GM12878 (cell line): ENCODE results near the gene S100A12. TPM values are rescaled to one million over a fixed set of nuclear protein-coding genes. Genes with fewer than 3 reads are reported as not detected.

Experiments
- ATAC-seq: fragments of 200-7000 bp; cut with Tn5 transposase; 3 replicates; pipeline ENCODE4 v1.9.1; 2020; ENCODE audit warnings: mild to moderate bottlenecking, moderate library complexity
- BruUV-seq: library from RNA; stranded (reverse); fragments of 400-500 nt; replicated peaks from 2 replicates; lab custom pipeline; 2021; lab: Mats Ljungman, UMichigan
- CTCF ChIA-PET: fragments of 300-600 bp; sonication (Branson Sonifier 250); formaldehyde crosslinking; extraction: SDS; loops from one replicate; lab custom pipeline; 2021; ENCODE audit warnings: inconsistent platforms; lab: Yijun Ruan, JAX
- POLR2A ChIA-PET: fragments of 350-600 bp; formaldehyde crosslinking; extraction: SDS; loops from one replicate; lab custom pipeline; 2021; ENCODE audit warnings: inconsistent platforms; lab: Charles Lee
- RAD21 ChIA-PET: fragments of 300-600 bp; sonication (Branson Sonifier 250); formaldehyde crosslinking; loops from one replicate; lab custom pipeline; 2023; ENCODE audit warnings: antibody characterized with exemption; ENCODE audit not compliant: unreplicated experiment; lab: Charles Lee
- SMC1A ChIA-PET: fragments of 300-600 bp; sonication (Branson Sonifier 250); formaldehyde crosslinking; loops from one replicate; lab custom pipeline; 2023; ENCODE audit not compliant: unreplicated experiment, uncharacterized antibody; lab: Charles Lee
- DNase-seq: peaks from one replicate; pipeline ENCODE4 v3.0.0-alpha.2; 2011; ENCODE audit warnings: low read depth, low spot score
- FAIRE-seq: peaks from 3 replicates; lab custom pipeline; 2011; peaks lifted over from hg19 to GRCh38; lab: Jason Lieb, UNC
- H2AFZ ChIP-seq: 2 replicates; pipeline ENCODE4 v1.6.0; 2011; ENCODE audit warnings: low read depth, low read length, control low read depth; ENCODE audit not compliant: control insufficient read depth
- H3K27ac ChIP-seq: 2 replicates; pipeline ENCODE4 v1.5.1; 2011; ENCODE audit warnings: control low read depth; ENCODE audit not compliant: control insufficient read depth, insufficient read depth
- H3K27me3 ChIP-seq, 2 experiments: replicated peaks in 1 of 2; 2 replicates each; pipeline versions ENCODE4 v1.6.0 to v1.6.1; 2011; ENCODE audit warnings: low read length in 1 of 2; ENCODE audit not compliant: control insufficient read depth in 2 of 2, insufficient read depth in 2 of 2
- H3K36me3 ChIP-seq, 2 experiments: 2 replicates each; pipeline ENCODE4 v1.5.1; 2011; ENCODE audit warnings: low read length in 1 of 2; ENCODE audit not compliant: control insufficient read depth in 2 of 2, insufficient read depth in 2 of 2
- H3K4me1 ChIP-seq: 2 replicates; pipeline ENCODE4 v1.6.1; 2011; ENCODE audit warnings: mild to moderate bottlenecking, low read length, moderate library complexity, mixed read lengths; ENCODE audit not compliant: control insufficient read depth, insufficient read depth
- H3K4me2 ChIP-seq: 2 replicates; pipeline ENCODE4 v1.6.0; 2011; ENCODE audit warnings: control low read depth; ENCODE audit not compliant: control insufficient read depth, insufficient read depth
- H3K4me3 ChIP-seq: fragments of 200-600 bp; sonication (generic); 2 replicates; pipeline ENCODE4 v1.5.1; 2016
- H3K79me2 ChIP-seq: 2 replicates; pipeline ENCODE4 v1.6.0; 2011; ENCODE audit warnings: low read length; ENCODE audit not compliant: control insufficient read depth, insufficient read depth
- H3K9ac ChIP-seq: 2 replicates; pipeline ENCODE4 v1.8.0; 2011; ENCODE audit warnings: low read length, control low read depth, mixed read lengths; ENCODE audit not compliant: control insufficient read depth, insufficient read depth
- H3K9me3 ChIP-seq: replicated peaks from 3 replicates; pipeline ENCODE4 v1.5.1; 2011; ENCODE audit warnings: mild to moderate bottlenecking, low read length; ENCODE audit not compliant: control insufficient read depth, insufficient read depth
- H4K20me1 ChIP-seq: 2 replicates; pipeline ENCODE4 v1.6.0; 2011; ENCODE audit not compliant: control insufficient read depth, insufficient read depth
- ASH2L ChIP-seq: fragments of 300-600, 200-600 bp; sonication (generic); IDR thresholded peaks from 2 replicates; pipeline ENCODE4 v1.6.1; 2017; ENCODE audit warnings: low read depth, mild to moderate bottlenecking, borderline replicate concordance
- CTCF ChIP-seq, 3 experiments: IDR thresholded peaks in 2 of 3; conservative IDR thresholded peaks in 1 of 3; 2 replicates each; pipeline ENCODE4 v1.5.1; 2011; ENCODE audit warnings: low read depth in 3 of 3, low read length in 3 of 3, mild to moderate bottlenecking in 3 of 3, control low read depth in 2 of 3, moderate library complexity in 2 of 3, inconsistent platforms in 1 of 3, mixed read lengths in 1 of 3; ENCODE audit not compliant: control insufficient read depth in 2 of 3, insufficient read depth in 1 of 3; ENCODE audit errors: extremely low read depth in 1 of 3
- FOXM1 ChIP-seq: IDR thresholded peaks from 2 replicates; pipeline ENCODE4 v1.6.1; 2012; ENCODE audit warnings: low read depth, mild to moderate bottlenecking, inconsistent platforms, low read length, moderate library complexity
- PML ChIP-seq: IDR thresholded peaks from 2 replicates; pipeline ENCODE4 v1.6.1; 2012; ENCODE audit warnings: low read length, inconsistent platforms
- RAD51 ChIP-seq: fragments of 450-650 bp; IDR thresholded peaks from 2 replicates; pipeline ENCODE4 v1.6.1; 2016; ENCODE audit warnings: moderate library complexity, mild to moderate bottlenecking, inconsistent platforms
- RB1 ChIP-seq: fragments of 450-650 bp; formaldehyde crosslinking; IDR thresholded peaks from 2 replicates; pipeline ENCODE4 v1.6.1; 2017; ENCODE audit warnings: mild to moderate bottlenecking, borderline replicate concordance
- SIX5 ChIP-seq: IDR thresholded peaks from 2 replicates; pipeline ENCODE4 v1.6.1; 2011; ENCODE audit warnings: mild to moderate bottlenecking, low read depth, low read length, moderate library complexity; ENCODE audit not compliant: severe bottlenecking
- SPI1 ChIP-seq: IDR thresholded peaks from 2 replicates; pipeline ENCODE4 v1.6.1; 2011; ENCODE audit warnings: low read depth, mild to moderate bottlenecking, low read length, moderate library complexity, borderline replicate concordance; ENCODE audit not compliant: insufficient read depth
- SRF ChIP-seq, 2 experiments: IDR thresholded peaks; 2 replicates each; pipeline ENCODE4 v1.6.1; 2011; ENCODE audit warnings: low read depth in 2 of 2, low read length in 2 of 2, mild to moderate bottlenecking in 1 of 2, moderate library complexity in 1 of 2
- ZBED1 ChIP-seq: IDR thresholded peaks from 2 replicates; pipeline ENCODE4 v1.6.1; 2016; ENCODE audit warnings: borderline replicate concordance
- ZNF384 ChIP-seq: IDR thresholded peaks from 2 replicates; pipeline ENCODE4 v1.6.1; 2012; ENCODE audit warnings: low read depth, mild to moderate bottlenecking, low read length, improper control_type of control experiment, borderline replicate concordance
- WGBS: methylation state at CpG from one replicate; pipeline ENCODE4 v1.1.6; 2016; ENCODE audit warnings: low lambda C conversion rate; ENCODE audit not compliant: insufficient replicate concordance, insufficient coverage; ENCODE audit errors: missing lambda C conversion rate; 5-methylcytosine and 5-hydroxymethylcytosine counted together
- in situ Hi-C: fragments of 300-500 bp; cut with MboI; formaldehyde crosslinking; loops from 9 replicates; pipeline ENCODE4 v1.14.3; 2018; ENCODE audit warnings: mixed read lengths
- intact Hi-C: fragments of 100-400 bp; cut with micrococcal nuclease; formaldehyde crosslinking; loops from one replicate; pipeline ENCODE4 v1.14.2; 2022; ENCODE audit not compliant: unreplicated experiment
- polyA plus RNA-seq, 11 experiments: library from polyadenylated mRNA; depleted of rRNA in 4 of 11; unstranded in 6 of 11; stranded (reverse) in 5 of 11; fragments of >200 nt; fragmentation: Nextera tagmentation in 4 of 11; fragmentation: Illumina TruSeq in 1 of 11; extraction: Ambion mirVana in 4 of 11; extraction: Trizol in 1 of 11; gene quantifications; 1 replicate in 1 of 11; 2 replicates in 10 of 11; pipeline versions ENCODE4 v1.2.1 to v1.2.3, GENCODE V29; 2011 to 2016; ENCODE audit warnings: inconsistent platforms in 2 of 11, missing spikeins in 2 of 11, low read depth in 1 of 11
- total RNA-seq, 4 experiments: library from RNA; depleted of rRNA in 3 of 4; stranded (reverse); fragments of >200 nt in 3 of 4; fragmentation: Illumina TruSeq in 1 of 4; extraction: Trizol in 1 of 4; gene quantifications; 2 replicates each; pipeline versions ENCODE4 v1.2.1 to v1.2.3, GENCODE V29; 2013 to 2021

The S100A12 gene
- total and polyA plus RNA-seq, 10 of the 15 experiments (the other 5 are each of a cell fraction or from before 2014, with no cell fraction given): not detected

GRCh38 chr1:153402226-153402625, 26.8 kb upstream of the S100A12 start:
- no peak for FAIRE-seq
- no peak overlapping the region for H3K27ac ChIP-seq
- 0% methylated on average over 2 of the region's 2 CpGs for WGBS
- H3K79me2 ChIP-seq: no peaks in the 10 kb centered on the region
- no peak for TF ChIP-seq ZNF384
- no peak for TF ChIP-seq FOXM1
- no peak for TF ChIP-seq PML
- TF ChIP-seq ASH2L: no peak
- no peaks in the 10 kb centered on the region for H3K9me3 ChIP-seq
- no peak overlapping the region for H3K4me3 ChIP-seq
- ChIA-PET POLR2A (no interaction called here), CTCF (interaction anchor here (2.0 to 6.8 kb wide), 3 partner anchors 47 to 93 kb away, joined by 14 to 44 read pairs (median 20); no protein-coding TSS in a partner anchor), SMC1A (no interaction called here), RAD21 (no interaction called here)
- H4K20me1 ChIP-seq: no peaks in the 10 kb centered on the region
- no peak for ATAC-seq
- no peak for DNase-seq
- H3K4me1 ChIP-seq: no peaks in the 10 kb centered on the region
- H3K4me2 ChIP-seq: no peak overlapping the region
- BruUV-seq: no TSS peak
- intact Hi-C loops (loop anchor here (5.0 kb wide), 1 partner anchor 95 kb away; no protein-coding TSS in a partner anchor), in situ Hi-C loops (no loop called here)
- H3K9ac ChIP-seq: no peak overlapping the region
- H2AFZ ChIP-seq: no peak overlapping the region
- no peaks in the 10 kb centered on the region for H3K36me3 ChIP-seq
- peaks cover 0 to 4% of the 10 kb centered on the region in 2 experiments; a peak in 2 of 4 replicates for H3K27me3 ChIP-seq

DNA sequence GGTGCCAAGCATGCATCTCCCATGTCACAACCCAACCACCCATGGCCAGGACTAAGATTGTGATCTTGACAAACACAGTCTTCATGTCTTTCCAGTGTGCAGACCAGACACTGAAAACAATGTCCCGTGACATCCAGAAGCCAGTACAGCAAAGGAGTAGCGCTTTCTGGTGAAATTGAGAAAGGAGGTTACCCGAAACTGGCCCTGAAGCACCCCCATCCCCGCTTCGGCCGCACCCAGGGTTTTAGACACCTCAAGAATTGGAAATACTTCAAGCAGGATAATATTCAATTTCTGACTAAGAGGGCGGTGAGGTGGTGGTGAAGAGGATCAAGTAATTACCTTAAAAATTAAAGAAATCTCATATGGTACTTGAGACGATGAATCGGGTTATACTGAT, 26.0 kb upstream of the S100A12 start:
- no peak for FAIRE-seq

More for the DNA sequence above, 26.0 kb upstream of the S100A12 start:
- H3K4me3 ChIP-seq: no peak overlapping the region
- H3K27ac ChIP-seq: no peak overlapping the region
- no peak overlapping the region for H3K9ac ChIP-seq
- no peak for TF ChIP-seq SRF (IDR thresholded peaks at IDR 0.05; ENCODE audit: low read depth in 2 of 2, low read length in 2 of 2)
- TF ChIP-seq ZBED1: no peak
- no peak for TF ChIP-seq CTCF (IDR thresholded peaks at IDR 0.05 in 2 of 3, conservative IDR thresholded peaks at IDR 0.05 in 1 of 3; ENCODE audit: control insufficient read depth in 2 of 3, extremely low read depth in 1 of 3, insufficient read depth in 1 of 3, low read depth in 3 of 3, low read length in 3 of 3)
- no peak for TF ChIP-seq SIX5
- TF ChIP-seq SPI1: no peak
- TF ChIP-seq RB1: no peak
- no peak for TF ChIP-seq RAD51
- no peak for DNase-seq
- SMC1A ChIA-PET: no interaction called here
- H3K4me2 ChIP-seq: no peak overlapping the region
- H3K27me3 ChIP-seq: peaks cover 0 to 4% of the 10 kb centered on the region in 2 experiments; a peak in 2 of 4 replicates
- RAD21 ChIA-PET: no interaction called here
- H3K79me2 ChIP-seq: no peaks in the 10 kb centered on the region
- intact Hi-C loops (loop anchor here (5.0 kb wide), 1 partner anchor 96 kb away; no protein-coding TSS in a partner anchor), in situ Hi-C loops (no loop called here)
- WGBS: 38% methylated on average over 9 of the region's 9 CpGs
- H4K20me1 ChIP-seq: no peaks in the 10 kb centered on the region
- H3K4me1 ChIP-seq: no peaks in the 10 kb centered on the region
- H3K9me3 ChIP-seq: no peaks in the 10 kb centered on the region
- BruUV-seq: no TSS peak
- no peak overlapping the region for H2AFZ ChIP-seq
- no peaks in the 10 kb centered on the region for H3K36me3 ChIP-seq
- CTCF ChIA-PET: interaction anchor here (6.8 kb wide), 1 partner anchor 49 kb away, joined by 44 read pairs; no protein-coding TSS in a partner anchor
- POLR2A ChIA-PET: no interaction called here
- no peak for ATAC-seq
